T-cell (primary cell): ENCODE measurements around the gene RAB9A. TPM values are rescaled to one million over a fixed set of nuclear protein-coding genes. Genes with fewer than 3 reads are reported as not detected.
"Not testable (repeated sequence)": the region's sequence is repeated elsewhere in the genome, so short reads cannot be mapped to it uniquely, and the experiment has no call there.

ENCODE experiments used
- ATAC-seq, 4 experiments: fragments of 200-7000 bp in 3 of 4; fragments of 150-1000 bp in 1 of 4; cut with Tn5 transposase; replicated peaks in 1 of 4; 1 replicate in 3 of 4; 2 replicates in 1 of 4; pipeline ENCODE4 v1.10.0; 2021; ENCODE audit warnings: moderate library complexity in 3 of 4, mild to moderate bottlenecking in 2 of 4, moderate number of reproducible peaks in 1 of 4
- CTCF ChIA-PET, 2 donors: fragments of 300-600 bp; sonication (Branson Sonifier 250); formaldehyde crosslinking; loops; one replicate each; lab custom pipeline; 2022; ENCODE audit warnings: antibody characterized with exemption in 2 of 2; lab: Charles Lee
- POLR2A ChIA-PET, 2 donors: fragments of 300-600 bp; sonication (Branson Sonifier 250); formaldehyde crosslinking; loops; one replicate each; lab custom pipeline; 2022; ENCODE audit warnings: antibody characterized with exemption in 2 of 2; lab: Charles Lee
- DNase-seq, 35 experiments: peaks; one replicate each; pipeline versions ENCODE4 v3.0.0 to v3.0.0-alpha.2; 2013 to 2023
- H3K27ac ChIP-seq: one replicate; pipeline ENCODE4 v1.5.1; 2013; ENCODE audit warnings: low read length
- H3K27me3 ChIP-seq, 2 experiments: replicated peaks in 1 of 2; 1 replicate in 1 of 2; 2 replicates in 1 of 2; pipeline versions ENCODE4 v1.6.1 to v1.7.0; 2013; ENCODE audit warnings: low read length in 1 of 2, mixed read lengths in 1 of 2; ENCODE audit not compliant: control insufficient read depth in 2 of 2, insufficient read depth in 2 of 2; ENCODE audit errors: extremely low read depth in 1 of 2
- H3K36me3 ChIP-seq, 2 donors: 1 replicate in 1 of 2; 2 replicates in 1 of 2; pipeline versions ENCODE4 v1.6.1 to v1.7.0; 2013; ENCODE audit warnings: low read length in 1 of 2; ENCODE audit not compliant: control insufficient read depth in 2 of 2, insufficient read depth in 1 of 2; ENCODE audit errors: extremely low read depth in 1 of 2
- H3K4me1 ChIP-seq, 2 experiments: 1 replicate in 1 of 2; 2 replicates in 1 of 2; pipeline versions ENCODE4 v1.6.1 to v1.7.0; 2013; ENCODE audit warnings: low read length in 2 of 2, mixed read lengths in 1 of 2; ENCODE audit not compliant: insufficient read depth in 2 of 2, control insufficient read depth in 1 of 2; ENCODE audit errors: extremely low read depth in 1 of 2
- H3K4me3 ChIP-seq, 2 donors: 1 replicate in 1 of 2; 2 replicates in 1 of 2; pipeline versions ENCODE4 v1.5.1 to v1.7.0; 2013; ENCODE audit warnings: mild to moderate bottlenecking in 2 of 2, low read length in 1 of 2, moderate library complexity in 1 of 2; ENCODE audit not compliant: control insufficient read depth in 1 of 2; ENCODE audit errors: extremely low read depth in 1 of 2
- H3K9me3 ChIP-seq: 2 replicates; pipeline ENCODE4 v1.7.0; 2013
- H3K27ac Mint-ChIP-seq, 2 donors: one replicate each; pipeline ENCODE4 v1.8.0; 2020 to 2021; ENCODE audit warnings: mild to moderate bottlenecking in 2 of 2, mixed read lengths in 2 of 2
- H3K27me3 Mint-ChIP-seq, 2 donors: one replicate each; pipeline ENCODE4 v1.8.0; 2021 to 2022; ENCODE audit warnings: mixed read lengths in 2 of 2
- H3K36me3 Mint-ChIP-seq: one replicate; pipeline ENCODE4 v1.8.0; 2021; ENCODE audit warnings: mixed read lengths
- H3K4me1 Mint-ChIP-seq, 3 donors: one replicate each; pipeline ENCODE4 v1.8.0; 2020 to 2022; ENCODE audit warnings: mixed read lengths in 3 of 3, mild to moderate bottlenecking in 1 of 3
- H3K4me3 Mint-ChIP-seq, 3 donors: one replicate each; pipeline ENCODE4 v1.8.0; 2020 to 2022; ENCODE audit warnings: mild to moderate bottlenecking in 3 of 3, mixed read lengths in 3 of 3, moderate library complexity in 3 of 3
- H3K9me3 Mint-ChIP-seq, 3 donors: one replicate each; pipeline ENCODE4 v1.8.0; 2020 to 2022; ENCODE audit warnings: mixed read lengths in 3 of 3
- WGBS: methylation state at CpG from one replicate; pipeline ENCODE4 v1.1.5; 2013; ENCODE audit warnings: missing lambda C conversion rate; ENCODE audit not compliant: insufficient coverage; 5-methylcytosine and 5-hydroxymethylcytosine counted together
- total RNA-seq, 35 experiments: library from RNA in 6 of 35; stranded (reverse) in 6 of 35; fragments of 120-200 nt in 1 of 35; gene quantifications; one replicate each; pipeline versions ENCODE4 v1.2.1 to v1.2.4 and lab custom pipeline; 2013 to 2026

RAB9A gene
- total RNA-seq, 5 donors from 2014 or later (not counting 1 experiment from before 2014, with no cell fraction given), result 12.2 to 27.3 (median 16.4) TPM

GRCh38 chrX:13676885-13677284 lies 12.0 kb upstream of the RAB9A start:
- ChIA-PET CTCF (no interaction called here), POLR2A (no interaction called here)
- H3K27ac ChIP-seq, result no peak overlapping the region
- no peaks in the 10 kb centered on the region for H3K4me1 ChIP-seq
- H3K4me3 ChIP-seq, result no peak overlapping the region
- Mint-ChIP-seq H3K4me3 (no peak overlapping the region), H3K36me3 (peaks cover 10% of the 10 kb centered on the region), H3K9me3 (no peaks in the 10 kb centered on the region), H3K27ac (no peak overlapping the region), H3K4me1 (peaks cover 0 to 4% (median 0%) of the 10 kb centered on the region in 3 donors), H3K27me3 (peaks cover 0 to 11% of the 10 kb centered on the region in 2 donors)
- H3K36me3 ChIP-seq, result no peaks in the 10 kb centered on the region
- no peaks in the 10 kb centered on the region for H3K27me3 ChIP-seq
- DNase-seq, result no peak
- H3K9me3 ChIP-seq, result no peaks in the 10 kb centered on the region
- no peak for ATAC-seq

DNA sequence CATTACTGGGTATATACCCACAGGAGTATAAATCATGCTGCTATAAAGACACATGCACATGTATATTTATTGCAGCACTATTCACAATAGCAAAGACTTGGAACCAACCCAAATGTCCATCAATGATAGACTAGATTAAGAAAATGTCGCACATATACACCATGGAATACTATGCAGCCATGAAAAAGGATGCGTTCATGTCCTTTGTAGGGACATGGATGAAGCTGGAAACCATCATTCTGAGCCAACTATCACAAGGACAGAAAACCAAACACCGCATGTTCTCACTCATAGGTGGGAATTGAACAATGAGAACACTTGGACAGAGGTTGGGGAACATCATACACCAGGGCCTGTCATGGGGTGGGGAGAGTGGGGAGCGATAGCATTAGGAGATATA lies 9.2 kb upstream of the RAB9A start:
- H3K27me3 ChIP-seq, CTCF ChIA-PET, H3K27ac ChIP-seq, H3K36me3 Mint-ChIP-seq, ATAC-seq, H3K4me3 Mint-ChIP-seq, H3K9me3 Mint-ChIP-seq, H3K27me3 Mint-ChIP-seq, H3K9me3 ChIP-seq, POLR2A ChIA-PET, H3K27ac Mint-ChIP-seq, DNase-seq, H3K36me3 ChIP-seq, H3K4me1 Mint-ChIP-seq, H3K4me1 ChIP-seq, H3K4me3 ChIP-seq: not testable (repeated sequence)
- WGBS, result no CpG with 5 or more reads among the region's 4 CpGs

DNA sequence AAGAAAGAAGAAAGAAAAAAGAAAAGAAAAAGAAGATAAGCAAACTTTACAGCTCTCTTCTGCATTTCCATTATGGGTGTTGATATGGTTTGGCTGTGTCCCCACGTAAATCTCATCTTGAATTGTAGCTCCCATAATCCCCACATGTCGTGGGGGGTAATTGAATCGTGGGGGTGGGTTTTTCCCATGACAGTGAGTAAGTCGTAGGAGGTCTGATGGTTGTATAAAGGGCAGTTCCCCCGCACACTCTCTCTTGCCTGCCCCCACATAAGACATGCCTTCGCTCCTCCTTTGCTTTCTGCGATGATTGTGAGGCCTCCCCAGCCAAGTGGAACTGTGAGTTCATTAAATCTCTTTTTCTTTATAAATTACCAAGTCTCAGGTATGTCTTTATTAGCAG lies 7.3 kb upstream of the RAB9A start:
- peaks cover 0 to 9% of the 10 kb centered on the region in 2 donors for H3K27me3 Mint-ChIP-seq
- Histone ChIP-seq H3K27ac (no peak overlapping the region), H3K4me3 (no peak overlapping the region), H3K36me3 (no peaks in the 10 kb centered on the region), H3K27me3 (no peaks in the 10 kb centered on the region), H3K4me1 (peaks cover 0 to 2% of the 10 kb centered on the region in 2 experiments), H3K9me3 (no peaks in the 10 kb centered on the region)
- no peak overlapping the region for H3K4me3 Mint-ChIP-seq
- ATAC-seq (no peak), DNase-seq (no peak)
- H3K36me3 Mint-ChIP-seq, result peaks cover 3% of the 10 kb centered on the region
- no peaks in the 10 kb centered on the region for H3K9me3 Mint-ChIP-seq
- H3K27ac Mint-ChIP-seq, result no peak overlapping the region
- WGBS, result no CpG with 5 or more reads among the region's 7 CpGs
- H3K4me1 Mint-ChIP-seq, result peaks cover 5 to 21% (median 6%) of the 10 kb centered on the region in 3 donors
- ChIA-PET CTCF (interaction anchor here in 1 of 2 donors (0.7 kb wide), 2 partner anchors 23 to 102 kb away, joined by 4 to 6 read pairs; no protein-coding TSS in a partner anchor), POLR2A (interaction anchor here in 1 of 2 donors (0.6 kb wide), 1 partner anchor 51 kb away, joined by 3 read pairs; no protein-coding TSS in a partner anchor)

GRCh38 chrX:13684361-13684760 lies 4.6 kb upstream of the RAB9A start:
- Mint-ChIP-seq H3K27ac (no peak overlapping the region), H3K27me3 (peaks cover 0 to 18% of the 10 kb centered on the region in 2 donors), H3K9me3 (no peaks in the 10 kb centered on the region), H3K4me1 (peaks cover 12 to 34% (median 21%) of the 10 kb centered on the region in 3 donors), H3K4me3 (no peak overlapping the region), H3K36me3 (peaks cover 3% of the 10 kb centered on the region)
- ChIA-PET POLR2A (no interaction called here), CTCF (no interaction called here)
- Histone ChIP-seq H3K4me1 (peaks cover 2 to 4% of the 10 kb centered on the region in 2 experiments), H3K36me3 (no peaks in the 10 kb centered on the region), H3K4me3 (no peak overlapping the region), H3K27ac (no peak overlapping the region), H3K27me3 (no peaks in the 10 kb centered on the region), H3K9me3 (no peaks in the 10 kb centered on the region)
- ATAC-seq, result no peak
- DNase-seq, result no peak
- WGBS, result no CpG with 5 or more reads among the region's 4 CpGs

- H3K27me3 ChIP-seq, result no peaks in the 10 kb centered on the region
- no peaks in the 10 kb centered on the region for H3K9me3 Mint-ChIP-seq
- H3K4me1 ChIP-seq, result peaks cover 2 to 6% of the 10 kb centered on the region in 2 experiments
- DNase-seq, result no peak
- no peaks in the 10 kb centered on the region for H3K36me3 ChIP-seq
- no peaks in the 10 kb centered on the region for H3K9me3 ChIP-seq
- no peak overlapping the region for H3K27ac ChIP-seq
- no peak for ATAC-seq
- ChIA-PET POLR2A (interaction anchor here in 1 of 2 donors (0.6 kb wide), 1 partner anchor 565 kb away, joined by 3 read pairs; no protein-coding TSS in a partner anchor), CTCF (interaction anchor here in 1 of 2 donors (3.7 kb wide), 1 partner anchor 12 kb away, joined by 17 read pairs; no protein-coding TSS in a partner anchor)
- H3K27ac Mint-ChIP-seq, result peak overlapping the region; percentile 60 to 65
- peaks cover 0 to 15% of the 10 kb centered on the region in 2 donors for H3K27me3 Mint-ChIP-seq
- WGBS, result no CpG with 5 or more reads among the region's 3 CpGs
- H3K36me3 Mint-ChIP-seq, result peaks cover 3% of the 10 kb centered on the region
- H3K4me3 Mint-ChIP-seq, result no peak overlapping the region
- peaks cover 20 to 34% (median 30%) of the 10 kb centered on the region in 3 donors for H3K4me1 Mint-ChIP-seq
- H3K4me3 ChIP-seq, result no peak overlapping the region
Measured at GRCh38 chrX:13685126-13685763, 3.7 kb upstream of the RAB9A start.

- H3K9me3 Mint-ChIP-seq, result no peaks in the 10 kb centered on the region
- DNase-seq (no peak), ATAC-seq (no peak)
- Histone ChIP-seq H3K4me1 (peaks cover 8 to 17% of the 10 kb centered on the region in 2 experiments), H3K27me3 (no peaks in the 10 kb centered on the region), H3K36me3 (no peaks in the 10 kb centered on the region), H3K4me3 (no peak overlapping the region), H3K9me3 (no peaks in the 10 kb centered on the region), H3K27ac (peak overlapping the region; percentile 73)
- POLR2A ChIA-PET, result interaction anchor here in 1 of 2 donors (1.1 kb wide), 2 partner anchors 21 to 56 kb away, joined by 3 to 6 read pairs; no protein-coding TSS in a partner anchor
- CTCF ChIA-PET, result interaction anchor here in 1 of 2 donors (0.5 to 3.7 kb wide), 5 partner anchors 10 to 64 kb away, joined by 3 to 17 read pairs (median 4); partner anchors contain the start of genes OFD1 and TRAPPC2
- peaks cover 3% of the 10 kb centered on the region for H3K36me3 Mint-ChIP-seq
- peaks cover 27 to 50% (median 45%) of the 10 kb centered on the region in 3 donors for H3K4me1 Mint-ChIP-seq
- peak overlapping the region; percentile 76 to 84 for H3K27ac Mint-ChIP-seq
- no CpG with 5 or more reads among the region's 1 CpG for WGBS
- no peak overlapping the region for H3K4me3 Mint-ChIP-seq
- H3K27me3 Mint-ChIP-seq, result peaks cover 0 to 13% of the 10 kb centered on the region in 2 donors
Measured at GRCh38 chrX:13687203-13687602, 1.7 kb upstream of the RAB9A start.
